GM23248 (cell line): ENCODE results near the gene MEGF6.

Experiments
- EZH2 ChIP-seq: fragments of 200-600 bp; sonication (generic); IDR thresholded peaks from 2 replicates; pipeline ENCODE4 v1.6.1; 2018; ENCODE audit warnings: antibody characterized with exemption, mild to moderate bottlenecking; ENCODE audit not compliant: insufficient read depth, poor library complexity, severe bottlenecking
- EZH2phosphoT487 ChIP-seq: fragments of 200-600 bp; sonication (generic); IDR thresholded peaks from 2 replicates; pipeline ENCODE4 v1.6.1; 2018; ENCODE audit warnings: antibody characterized with exemption, moderate library complexity, mild to moderate bottlenecking, low read depth; ENCODE audit not compliant: insufficient read depth

DNA sequence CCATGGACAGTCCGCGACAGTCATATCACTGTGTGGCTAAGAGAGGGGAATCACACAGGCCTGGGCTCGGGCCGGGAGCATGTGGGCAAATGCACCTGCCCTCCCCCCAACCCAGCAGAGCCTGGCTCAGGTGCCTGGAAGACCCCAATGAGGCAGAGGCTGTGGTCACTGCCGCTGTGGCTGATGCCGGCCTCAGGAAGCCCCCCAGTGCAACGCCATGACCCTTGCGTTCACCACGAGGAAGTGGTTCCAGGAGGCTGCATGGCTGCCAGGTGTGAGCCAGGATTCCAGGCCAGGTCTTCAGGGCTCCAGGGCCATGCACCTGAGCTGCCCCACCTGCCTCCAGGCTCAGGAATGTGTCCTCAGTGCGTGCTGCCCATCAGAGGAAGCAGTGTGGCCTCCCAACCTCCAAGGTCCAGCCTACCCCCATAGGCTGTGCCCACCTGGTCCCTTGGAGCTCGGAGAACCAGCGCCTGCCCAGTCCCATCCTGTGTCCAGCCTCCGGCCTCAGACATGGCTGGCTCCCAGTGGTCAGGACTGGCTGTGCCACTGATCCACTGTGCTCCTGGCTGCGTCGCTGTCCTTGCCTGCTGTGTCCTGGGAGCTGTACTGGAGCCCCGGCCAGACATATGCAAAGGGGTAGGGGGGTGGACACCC is 148.8 kb downstream of the MEGF6 start:
- TF ChIP-seq EZH2, result no peak
- no peak for TF ChIP-seq EZH2phosphoT487
